ENCODE measurements around the gene FBXL3. TPM values are rescaled to one million over a fixed set of nuclear protein-coding genes. Genes with fewer than 3 reads are reported as not detected.

Gene FBXL3
- total RNA-seq, 1 donor from 2014 or later: 102 TPM

DNA sequence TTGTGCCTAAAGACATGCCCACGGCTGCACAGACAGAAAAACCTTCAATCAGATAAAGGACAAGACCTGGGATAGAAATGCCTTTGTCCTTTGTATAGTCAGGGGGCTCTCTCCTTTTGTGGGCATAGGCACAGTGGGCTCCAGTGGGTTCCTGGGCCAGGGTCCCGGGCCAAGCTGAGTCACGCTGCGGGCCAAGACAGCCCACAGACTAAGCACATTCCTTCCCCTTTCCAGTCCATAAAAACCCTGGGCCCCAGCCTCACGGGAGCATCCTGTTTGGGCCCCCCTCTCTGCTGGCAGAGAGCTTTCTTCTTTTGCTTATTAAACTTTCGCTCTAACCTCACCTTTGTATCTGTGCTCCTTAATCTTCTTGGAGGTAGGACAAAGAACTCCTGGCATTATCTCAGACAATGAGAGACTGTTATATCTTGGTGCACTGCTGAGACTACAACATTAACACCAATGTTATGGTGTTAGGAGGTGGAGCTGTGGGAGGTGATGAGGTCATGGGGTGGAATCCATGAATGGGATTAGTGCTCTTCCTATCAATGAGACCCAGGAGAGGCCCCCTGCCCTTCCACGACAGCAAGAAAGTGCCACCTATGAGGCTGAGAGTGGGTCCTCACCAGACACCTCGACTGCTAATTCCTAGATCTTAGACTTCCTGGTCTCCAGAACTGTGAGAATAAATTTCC lies 20.8 kb upstream of the FBXL3 start:
- H3K4me3 ChIP-seq: no peak overlapping the region
- H3K36me3 ChIP-seq: peaks cover 25 to 54% of the 10 kb centered on the region in 2 donors
- DNase-seq (ENCODE audit: low spot score in 2 of 2): no peak
- TF ChIP-seq, protein P1, sequence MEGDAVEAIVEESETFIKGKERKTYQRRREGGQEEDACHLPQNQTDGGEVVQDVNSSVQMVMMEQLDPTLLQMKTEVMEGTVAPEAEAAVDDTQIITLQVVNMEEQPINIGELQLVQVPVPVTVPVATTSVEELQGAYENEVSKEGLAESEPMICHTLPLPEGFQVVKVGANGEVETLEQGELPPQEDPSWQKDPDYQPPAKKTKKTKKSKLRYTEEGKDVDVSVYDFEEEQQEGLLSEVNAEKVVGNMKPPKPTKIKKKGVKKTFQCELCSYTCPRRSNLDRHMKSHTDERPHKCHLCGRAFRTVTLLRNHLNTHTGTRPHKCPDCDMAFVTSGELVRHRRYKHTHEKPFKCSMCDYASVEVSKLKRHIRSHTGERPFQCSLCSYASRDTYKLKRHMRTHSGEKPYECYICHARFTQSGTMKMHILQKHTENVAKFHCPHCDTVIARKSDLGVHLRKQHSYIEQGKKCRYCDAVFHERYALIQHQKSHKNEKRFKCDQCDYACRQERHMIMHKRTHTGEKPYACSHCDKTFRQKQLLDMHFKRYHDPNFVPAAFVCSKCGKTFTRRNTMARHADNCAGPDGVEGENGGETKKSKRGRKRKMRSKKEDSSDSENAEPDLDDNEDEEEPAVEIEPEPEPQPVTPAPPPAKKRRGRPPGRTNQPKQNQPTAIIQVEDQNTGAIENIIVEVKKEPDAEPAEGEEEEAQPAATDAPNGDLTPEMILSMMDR (IDR thresholded peaks at IDR 0.05): no peak
- peak overlapping the region in 1 of 2 donors; percentile 5 for H3K27ac ChIP-seq
- no peaks in the 10 kb centered on the region for H3K9me3 ChIP-seq
- H3K27me3 ChIP-seq: no peaks in the 10 kb centered on the region
- intact Hi-C loops (cut with DNase I): no loop called here
- H3K4me1 ChIP-seq: no peaks in the 10 kb centered on the region

DNA sequence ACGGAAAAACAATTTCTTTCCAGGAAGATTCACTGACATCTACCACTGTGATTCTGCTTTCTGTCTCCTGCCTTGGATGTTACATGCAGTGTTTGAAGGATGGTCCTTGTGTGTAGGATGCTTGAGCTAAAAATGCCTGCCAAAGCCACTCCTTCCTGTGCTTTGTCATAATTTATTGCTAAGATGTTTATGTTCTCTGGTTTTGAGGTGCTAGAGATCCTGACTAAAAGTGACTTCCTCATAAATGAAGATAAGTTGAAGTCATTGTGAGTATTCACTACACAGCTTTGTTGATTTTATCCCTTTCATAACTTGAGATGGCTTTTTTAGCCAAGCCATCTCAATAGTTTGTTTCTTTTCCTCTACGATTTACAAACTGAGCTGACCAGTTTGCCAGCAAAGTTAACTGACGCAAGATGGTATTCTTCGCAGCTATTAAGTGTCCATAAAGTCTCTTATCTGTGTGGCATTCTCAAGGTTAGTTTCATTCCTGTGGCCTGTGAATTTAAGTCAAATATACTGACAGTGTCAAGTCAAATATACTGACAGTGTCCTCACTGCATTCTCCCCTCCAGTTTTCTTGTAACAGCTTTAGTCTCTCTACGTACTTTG lies 15.7 kb upstream of the FBXL3 start:
- Histone ChIP-seq H3K9me3 (no peaks in the 10 kb centered on the region), H3K36me3 (peaks cover 4 to 17% of the 10 kb centered on the region in 2 donors), H3K27ac (no peak overlapping the region), H3K27me3 (no peaks in the 10 kb centered on the region), H3K4me1 (no peaks in the 10 kb centered on the region), H3K4me3 (no peak overlapping the region)
- TF ChIP-seq, protein P1 (IDR thresholded peaks at IDR 0.05): no peak
- DNase-seq (ENCODE audit: low spot score in 2 of 2): no peak
- intact Hi-C loops (cut with DNase I): no loop called here

GRCh38 chr13:77040835-77041234 lies 13.9 kb upstream of the FBXL3 start:
- intact Hi-C loops (cut with DNase I): no loop called here
- Histone ChIP-seq H3K4me1 (no peaks in the 10 kb centered on the region), H3K4me3 (no peak overlapping the region), H3K27ac (no peak overlapping the region), H3K9me3 (no peaks in the 10 kb centered on the region), H3K36me3 (peaks cover 4 to 7% of the 10 kb centered on the region in 2 donors), H3K27me3 (no peaks in the 10 kb centered on the region)
- TF ChIP-seq, protein P1 (IDR thresholded peaks at IDR 0.05): no peak
- DNase-seq (ENCODE audit: low spot score in 2 of 2): no peak

GRCh38 chr13:77040076-77040475 lies 13.1 kb upstream of the FBXL3 start:
- no peak for DNase-seq (ENCODE audit: low spot score in 2 of 2)
- Histone ChIP-seq H3K4me3 (no peak overlapping the region), H3K36me3 (peaks cover 4 to 7% of the 10 kb centered on the region in 2 donors), H3K9me3 (no peaks in the 10 kb centered on the region), H3K4me1 (no peaks in the 10 kb centered on the region), H3K27me3 (no peaks in the 10 kb centered on the region), H3K27ac (no peak overlapping the region)
- intact Hi-C loops (cut with DNase I): no loop called here
- TF ChIP-seq, protein P1 (IDR thresholded peaks at IDR 0.05): no peak

DNA sequence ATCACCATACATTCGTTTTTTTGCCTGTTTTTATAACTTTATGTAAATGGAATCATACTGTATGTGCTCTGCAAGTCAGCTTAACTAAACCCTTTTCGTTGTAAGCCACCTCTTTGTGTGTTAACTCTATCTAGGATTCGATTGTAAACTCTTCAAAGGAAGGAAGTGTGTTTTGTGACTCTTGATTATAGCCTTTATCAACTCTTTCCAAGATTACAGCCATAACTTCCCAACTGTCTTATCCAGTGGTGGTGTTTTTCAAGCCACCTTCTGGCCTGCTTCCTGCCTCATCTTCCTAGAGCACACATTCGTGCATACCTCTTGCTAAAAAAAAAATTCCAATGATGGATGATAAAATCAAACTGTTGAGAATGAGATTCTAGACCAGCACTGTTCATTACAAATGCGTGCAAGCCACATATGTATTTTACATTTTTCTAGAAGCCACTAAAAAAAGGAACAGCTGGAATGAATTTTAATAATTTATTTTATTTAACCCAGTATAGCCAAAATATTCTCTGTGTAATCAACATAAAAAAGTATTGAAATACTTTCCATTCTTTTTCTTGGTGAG lies 12.0 kb upstream of the FBXL3 start:
- intact Hi-C loops (cut with DNase I): no loop called here
- no peak overlapping the region for H3K4me3 ChIP-seq

More for the DNA sequence above, 12.0 kb upstream of the FBXL3 start:
- TF ChIP-seq, protein P1 (IDR thresholded peaks at IDR 0.05): no peak
- H3K27ac ChIP-seq: no peak overlapping the region
- peaks cover 2 to 5% of the 10 kb centered on the region in 2 donors for H3K36me3 ChIP-seq
- H3K4me1 ChIP-seq: no peaks in the 10 kb centered on the region
- DNase-seq (ENCODE audit: low spot score in 2 of 2): no peak
- H3K27me3 ChIP-seq: no peaks in the 10 kb centered on the region
- no peaks in the 10 kb centered on the region for H3K9me3 ChIP-seq

Data from ascending aorta (tissue), 2 donors.